Body of pancreas (tissue), 4 donors: Measurements from ENCODE around the gene LSAMP. TPM values are rescaled to one million over a fixed set of nuclear protein-coding genes. Genes with fewer than 3 reads are reported as not detected.

Source experiments
- ATAC-seq: fragments of 150-250 bp; one replicate; pipeline ENCODE4 v1.9.1; 2016
- DNase-seq, 4 donors: peaks; one replicate each; pipeline ENCODE4 v3.0.0-alpha.2; 2019
- H3K27ac ChIP-seq, 4 donors: fragments of 200-600 bp; sonication (generic); 1 replicate in 3 of 4; 2 replicates in 1 of 4; pipeline versions ENCODE4 v1.5.1 to v1.6.1; 2016 to 2019; ENCODE audit warnings: mild to moderate bottlenecking in 1 of 4, mixed read lengths in 1 of 4, moderate library complexity in 1 of 4
- H3K27me3 ChIP-seq, 2 donors: fragments of 200-600 bp; sonication (generic); one replicate each; pipeline ENCODE4 v1.6.0; 2016; ENCODE audit warnings: mild to moderate bottlenecking in 1 of 2
- H3K36me3 ChIP-seq, 2 donors: fragments of 200-600 bp; sonication (generic); replicated peaks in 1 of 2; 2 replicates each; pipeline ENCODE4 v1.5.1; 2016; ENCODE audit warnings: low read depth in 2 of 2; ENCODE audit not compliant: insufficient read depth in 1 of 2
- H3K4me1 ChIP-seq: fragments of 200-600 bp; sonication (generic); one replicate; pipeline ENCODE4 v1.6.0; 2016
- H3K4me3 ChIP-seq, 2 donors: fragments of 200-600 bp; sonication (generic); 1 replicate in 1 of 2; 2 replicates in 1 of 2; pipeline ENCODE4 v1.5.1; 2016 to 2019
- H3K9me3 ChIP-seq, 3 donors: fragments of 200-600 bp; sonication (generic); 1 replicate in 2 of 3; 2 replicates in 1 of 3; pipeline ENCODE4 v1.5.1; 2016
- CTCF ChIP-seq, 7 experiments: fragments of 450-650 bp in 4 of 7; fragments of 200-600 bp in 3 of 7; sonication (generic) in 3 of 7; IDR thresholded peaks; one replicate each; pipeline ENCODE4 v1.5.1; 2016 to 2019; ENCODE audit warnings: antibody characterized with exemption in 7 of 7
- POLR2A ChIP-seq, 3 donors: fragments of 450-650 bp; IDR thresholded peaks; one replicate each; pipeline ENCODE4 v1.6.1; 2016; ENCODE audit warnings: antibody characterized with exemption in 3 of 3, mild to moderate bottlenecking in 2 of 3
- WGBS, 2 donors: methylation state at CpG; one replicate each; pipeline ENCODE4 v1.1.5; 2017; 5-methylcytosine and 5-hydroxymethylcytosine counted together
- intact Hi-C: fragments of 100-400 bp; cut with DNase I; formaldehyde crosslinking; loops from one replicate; pipeline ENCODE4 v1.15.1; 2023
- total RNA-seq, 2 donors: library from RNA; depleted of rRNA; stranded (reverse); fragments of >200 nt; gene quantifications; one replicate each; pipeline ENCODE4 v1.1.0, GENCODE V29; 2016

Gene LSAMP
- total RNA-seq, 2 donors from 2014 or later, result 1.6 to 2.1 TPM

GRCh38 chr3:116153174-116153573 lies 292.1 kb downstream of the LSAMP start:
- intact Hi-C loops, result no loop called here
- Histone ChIP-seq H3K4me3 (no peak overlapping the region), H3K9me3 (no peaks in the 10 kb centered on the region), H3K36me3 (no peaks in the 10 kb centered on the region), H3K4me1 (no peaks in the 10 kb centered on the region), H3K27ac (no peak overlapping the region), H3K27me3 (no peaks in the 10 kb centered on the region)
- no peak for DNase-seq
- TF ChIP-seq CTCF (IDR thresholded peaks at IDR 0.05) (no peak), POLR2A (IDR thresholded peaks at IDR 0.05) (no peak)
- ATAC-seq, result no peak
- WGBS, 2 donors, result 28 to 36% methylated on average over 3 of the region's 3 CpGs

- ATAC-seq (no peak), DNase-seq (no peak)
- intact Hi-C loops, result no loop called here
- Histone ChIP-seq H3K36me3 (no peaks in the 10 kb centered on the region), H3K4me1 (no peaks in the 10 kb centered on the region), H3K27ac (no peak overlapping the region), H3K9me3 (no peaks in the 10 kb centered on the region), H3K27me3 (no peaks in the 10 kb centered on the region), H3K4me3 (no peak overlapping the region)
- TF ChIP-seq CTCF (IDR thresholded peaks at IDR 0.05), result no peak
- no peak for TF ChIP-seq POLR2A (IDR thresholded peaks at IDR 0.05)
- 24 to 55% methylated on average over 1 of the region's 1 CpG for WGBS, 2 donors
Observed at GRCh38 chr3:116150655-116151167, 294.6 kb downstream of the LSAMP start.

GRCh38 chr3:116148881-116149851 lies 296.1 kb downstream of the LSAMP start:
- H3K4me3 ChIP-seq, result no peak overlapping the region
- H3K4me1 ChIP-seq, result no peaks in the 10 kb centered on the region
- WGBS, 2 donors, result 54 to 58% methylated on average over 7 of the region's 7 CpGs
- intact Hi-C loops, result no loop called here
- H3K9me3 ChIP-seq, result no peaks in the 10 kb centered on the region
- DNase-seq (no peak), ATAC-seq (no peak)
- no peaks in the 10 kb centered on the region for H3K27me3 ChIP-seq
- TF ChIP-seq CTCF (IDR thresholded peaks at IDR 0.05) (no peak), POLR2A (IDR thresholded peaks at IDR 0.05) (no peak)
- H3K36me3 ChIP-seq, result no peaks in the 10 kb centered on the region
- no peak overlapping the region for H3K27ac ChIP-seq

GRCh38 chr3:116145613-116146012 lies 299.7 kb downstream of the LSAMP start:
- intact Hi-C loops, result no loop called here
- DNase-seq, result no peak
- H3K27me3 ChIP-seq, result no peaks in the 10 kb centered on the region
- ATAC-seq, result no peak
- 94 to 95% methylated on average over 1 of the region's 1 CpG for WGBS, 2 donors
- no peak overlapping the region for H3K4me3 ChIP-seq
- H3K36me3 ChIP-seq, result no peaks in the 10 kb centered on the region
- H3K4me1 ChIP-seq, result no peaks in the 10 kb centered on the region
- no peak overlapping the region for H3K27ac ChIP-seq
- no peaks in the 10 kb centered on the region for H3K9me3 ChIP-seq
- no peak for TF ChIP-seq CTCF (IDR thresholded peaks at IDR 0.05)
